ENCODE data around the gene AGMAT. TPM values are rescaled to one million over a fixed set of nuclear protein-coding genes. Genes with fewer than 3 reads are reported as not detected.
A peak's percentile ranks its signal among the peaks of the same experiment; 100 is the strongest.

AGMAT gene
- total and polyA plus RNA-seq, 2 of the 13 experiments (the other 11 are each of a cell fraction or from before 2014, with no cell fraction given), result 59.1 to 174 TPM

DNA sequence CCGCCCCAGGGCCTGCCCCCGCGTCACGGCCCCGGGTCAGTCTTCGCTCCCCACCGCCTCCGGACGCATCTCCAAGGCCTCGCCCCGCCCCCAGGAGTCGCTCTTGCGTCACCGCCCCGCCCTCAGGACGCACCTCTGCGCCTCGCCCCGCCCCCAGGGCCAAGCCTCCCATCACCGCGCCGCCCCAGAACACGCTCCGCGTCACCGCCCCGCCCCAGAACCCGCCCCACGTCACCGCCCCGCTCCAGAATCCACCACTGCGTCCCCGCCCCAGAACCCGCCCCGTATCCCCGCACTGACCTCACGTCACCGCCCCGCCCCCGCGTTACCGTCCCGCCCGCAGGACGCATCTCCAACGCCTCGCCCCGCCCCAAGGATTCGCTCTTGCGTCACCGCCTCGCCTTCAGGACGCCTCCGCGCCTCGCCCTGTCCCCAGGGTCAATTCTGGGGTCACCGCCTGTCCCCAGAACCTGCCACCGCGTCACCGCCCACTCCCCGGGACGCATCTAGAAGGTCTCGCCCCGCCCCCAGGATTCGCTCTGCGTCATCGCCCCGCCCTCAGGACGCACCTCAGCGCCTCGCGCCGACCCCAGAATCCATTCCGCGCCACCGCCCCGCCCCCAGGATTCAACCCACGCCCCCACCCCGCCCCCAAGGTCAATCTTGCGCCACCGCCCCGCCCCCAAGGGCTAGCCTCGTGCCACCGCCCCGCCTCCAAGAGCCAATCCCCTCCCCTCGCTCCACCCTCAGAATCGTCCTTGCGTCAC, 60.4 kb downstream of the AGMAT start (continued):
- no peak for TF ChIP-seq ZC3H4 (CRISPR knock-in tag; IDR thresholded peaks at IDR 0.05; ENCODE audit: borderline replicate concordance)
- TF ChIP-seq, protein P1, sequence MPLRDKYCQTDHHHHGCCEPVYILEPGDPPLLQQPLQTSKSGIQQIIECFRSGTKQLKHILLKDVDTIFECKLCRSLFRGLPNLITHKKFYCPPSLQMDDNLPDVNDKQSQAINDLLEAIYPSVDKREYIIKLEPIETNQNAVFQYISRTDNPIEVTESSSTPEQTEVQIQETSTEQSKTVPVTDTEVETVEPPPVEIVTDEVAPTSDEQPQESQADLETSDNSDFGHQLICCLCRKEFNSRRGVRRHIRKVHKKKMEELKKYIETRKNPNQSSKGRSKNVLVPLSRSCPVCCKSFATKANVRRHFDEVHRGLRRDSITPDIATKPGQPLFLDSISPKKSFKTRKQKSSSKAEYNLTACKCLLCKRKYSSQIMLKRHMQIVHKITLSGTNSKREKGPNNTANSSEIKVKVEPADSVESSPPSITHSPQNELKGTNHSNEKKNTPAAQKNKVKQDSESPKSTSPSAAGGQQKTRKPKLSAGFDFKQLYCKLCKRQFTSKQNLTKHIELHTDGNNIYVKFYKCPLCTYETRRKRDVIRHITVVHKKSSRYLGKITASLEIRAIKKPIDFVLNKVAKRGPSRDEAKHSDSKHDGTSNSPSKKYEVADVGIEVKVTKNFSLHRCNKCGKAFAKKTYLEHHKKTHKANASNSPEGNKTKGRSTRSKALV (CRISPR knock-in tag; IDR thresholded peaks at IDR 0.05), result no peak
- TF ChIP-seq ZNF580 (CRISPR knock-in tag; IDR thresholded peaks at IDR 0.05; ENCODE audit: borderline replicate concordance, low read depth), result no peak
- TF ChIP-seq NR2C2 (CRISPR knock-in tag; IDR thresholded peaks at IDR 0.05; ENCODE audit: borderline replicate concordance), result peak; percentile 95
- TF ChIP-seq ZBTB7B (CRISPR knock-in tag; IDR thresholded peaks at IDR 0.05), result no peak
- TF ChIP-seq TOPORS (CRISPR knock-in tag; IDR thresholded peaks at IDR 0.05), result no peak
- TF ChIP-seq ATF1 (CRISPR knock-in tag; IDR thresholded peaks at IDR 0.05), result 0 out of 2 replicates have a peak, but pooled peaks have one; percentile 20
- TF ChIP-seq ZFP82 (CRISPR knock-in tag; IDR thresholded peaks at IDR 0.05; ENCODE audit: borderline replicate concordance), result no peak
- TF ChIP-seq NFIB (CRISPR knock-in tag; IDR thresholded peaks at IDR 0.05; ENCODE audit: borderline replicate concordance), result no peak
- TF ChIP-seq FIP1L1 (IDR thresholded peaks at IDR 0.05; ENCODE audit: borderline replicate concordance, insufficient read depth, low read depth, low read length), result no peak
- no peak for TF ChIP-seq MZF1 (CRISPR knock-in tag; IDR thresholded peaks at IDR 0.05; ENCODE audit: borderline replicate concordance)
- no peak for TF ChIP-seq ZNF121 (CRISPR knock-in tag; IDR thresholded peaks at IDR 0.05)
- no peak; the same call in 1 of the 2 replicates for TF ChIP-seq TBX2 (CRISPR knock-in tag; IDR thresholded peaks at IDR 0.05; ENCODE audit: borderline replicate concordance)
- TF ChIP-seq SALL1 (CRISPR knock-in tag; IDR thresholded peaks at IDR 0.05), result peak; percentile 48
- no peak for TF ChIP-seq STAG1 (CRISPR knock-in tag; IDR thresholded peaks at IDR 0.05)
- no peak for TF ChIP-seq ZNF282 (IDR thresholded peaks at IDR 0.05; ENCODE audit: partially characterized antibody)
- no peak for TF ChIP-seq NFYC (CRISPR knock-in tag; IDR thresholded peaks at IDR 0.05)
- no peak for TF ChIP-seq RERE (CRISPR knock-in tag; IDR thresholded peaks at IDR 0.05; ENCODE audit: low read depth)
- TF ChIP-seq ZNF367 (CRISPR knock-in tag; IDR thresholded peaks at IDR 0.05; ENCODE audit: borderline replicate concordance), result no peak
- no peak for TF ChIP-seq CERS6 (CRISPR knock-in tag; IDR thresholded peaks at IDR 0.05)
- TF ChIP-seq ZNF772 (CRISPR knock-in tag; IDR thresholded peaks at IDR 0.05), result no peak
- TF ChIP-seq MAF1 (CRISPR knock-in tag; IDR thresholded peaks at IDR 0.05; ENCODE audit: borderline replicate concordance), result no peak
